Heart left ventricle (tissue), 13 donors: ENCODE data around the gene TRAPPC12.

Source experiments
- CTCF ChIP-seq, 12 donors: fragments of 200-600 bp; sonication (generic) in 4 of 12; IDR thresholded peaks; one replicate each; pipeline versions ENCODE4 v1.5.0 to v1.8.0; 2018 to 2022; ENCODE audit warnings: antibody characterized with exemption in 12 of 12, mild to moderate bottlenecking in 5 of 12
- POLR2A ChIP-seq, 2 donors: fragments of 450-650 bp; IDR thresholded peaks; one replicate each; pipeline ENCODE4 v1.6.1; 2017; ENCODE audit warnings: antibody characterized with exemption in 2 of 2, mild to moderate bottlenecking in 2 of 2, moderate library complexity in 2 of 2
- donor health status: ischemic (EF 13 %, LVEDD 7.1; RV severe dilation, severe dysfunction).
- donor health status: DM: no; HTN: yes; CAD: no.
- donor health status: DM: no; HTN: no; CAD: no.
- donor health status: ischemic (EF 25% LVEDD 6.9; RV normal size, moderate dysfunction).
- donor health status: ischemic (EF 25% LVEDD 5.7; RV mildly dilated, moderate dysfunction).
- donor health status: ischemic (EF 35%, LVEDD 5.7; RV mildly dilated, moderate dysfunction).
- donor health status: nonischemic (EF 11% LVEDD 7.7; RV severe dilation, severe dysfunction).
- donor health status: DM: yes; HTN: yes; CAD: no.
- donor health status: PGD.
- donor health status: ischemic (EF 29% LVEDD 5.4; RV normal size, mild dysfunction).
- donor health status: nonischemic (EF 23%, LVEDD 6.1; RV moderate dilation, normal function).

GRCh38 chr2:3356799-3357198, 22.7 kb upstream of the TRAPPC12 start:
- no peak for TF ChIP-seq CTCF (IDR thresholded peaks at IDR 0.05)
- TF ChIP-seq POLR2A (IDR thresholded peaks at IDR 0.05), result no peak
